Activated CD4-positive, alpha-beta T cell treated with anti-CD3 and anti-CD28 coated beads, Interleukin-2, amount 50 U/mL, for 24 hours (primary cell): ENCODE data around the gene NCKIPSD.

Source experiments
- DNase-seq, 2 donors: peaks; one replicate each; pipeline ENCODE4 v3.0.0-alpha.2; 2020; ENCODE audit warnings: low read depth in 1 of 2, low spot score in 1 of 2

NCKIPSD gene

DNA sequence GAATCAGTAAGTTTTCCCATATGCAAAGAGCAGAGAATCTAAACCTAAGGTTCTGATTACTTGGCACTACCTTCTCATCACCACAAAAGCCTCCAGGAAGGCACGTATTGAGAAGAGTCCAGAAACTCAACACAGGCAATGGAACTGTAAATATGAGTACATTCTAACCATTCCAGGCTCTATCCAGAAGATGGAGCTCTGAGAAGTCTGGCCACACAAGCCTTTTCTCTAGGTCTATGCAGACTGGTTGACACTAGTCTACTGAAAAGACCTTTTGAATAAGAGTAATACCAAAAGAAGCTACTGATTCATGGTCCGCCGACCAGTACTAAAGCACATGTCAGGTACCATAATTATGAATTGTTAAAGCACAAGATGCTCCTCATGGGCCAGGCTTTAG lies 12.2 kb upstream of the NCKIPSD start:
- DNase-seq: no peak

DNA sequence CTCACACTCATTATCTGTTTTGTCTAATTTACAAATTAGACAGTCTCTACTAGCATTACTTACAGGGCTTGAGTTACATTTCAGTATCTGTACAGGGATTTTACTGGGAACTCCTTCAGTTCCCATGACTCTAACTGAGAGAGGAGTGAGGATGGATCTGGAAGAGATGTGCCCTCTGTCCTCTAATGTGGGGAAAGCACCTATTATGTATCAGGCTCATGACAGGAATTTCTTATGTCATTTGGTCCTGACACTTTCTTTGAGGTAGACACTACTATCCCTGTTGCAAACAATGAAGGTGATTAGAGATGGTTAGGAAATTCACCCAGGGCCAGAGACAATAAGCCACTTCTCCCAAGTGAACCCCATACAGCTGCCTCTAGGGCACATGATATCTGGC lies 10.9 kb upstream of the NCKIPSD start:
- no peak for DNase-seq

- no peak for DNase-seq
These were observed 10.4 kb upstream of the NCKIPSD start for GRCh38 chr3:48696156-48696555.

DNA sequence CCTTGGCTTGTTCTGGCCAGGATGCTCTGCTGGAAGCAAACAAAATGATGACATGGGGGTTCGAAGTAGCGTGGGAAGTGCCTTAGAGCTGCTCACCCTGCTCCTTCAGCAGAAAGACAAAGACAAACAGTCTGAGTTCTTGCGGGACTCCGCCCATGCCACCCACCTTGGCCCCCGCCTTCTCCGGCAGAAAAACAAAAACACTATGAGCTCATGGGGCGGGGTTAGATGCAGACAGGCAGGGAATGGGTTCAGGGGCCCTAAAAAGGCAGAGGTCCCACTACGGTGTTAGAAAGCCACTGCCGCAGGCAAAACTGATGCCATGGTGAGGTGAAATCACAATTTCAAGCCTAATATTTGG lies 9.7 kb upstream of the NCKIPSD start:
- DNase-seq: no peak

DNA sequence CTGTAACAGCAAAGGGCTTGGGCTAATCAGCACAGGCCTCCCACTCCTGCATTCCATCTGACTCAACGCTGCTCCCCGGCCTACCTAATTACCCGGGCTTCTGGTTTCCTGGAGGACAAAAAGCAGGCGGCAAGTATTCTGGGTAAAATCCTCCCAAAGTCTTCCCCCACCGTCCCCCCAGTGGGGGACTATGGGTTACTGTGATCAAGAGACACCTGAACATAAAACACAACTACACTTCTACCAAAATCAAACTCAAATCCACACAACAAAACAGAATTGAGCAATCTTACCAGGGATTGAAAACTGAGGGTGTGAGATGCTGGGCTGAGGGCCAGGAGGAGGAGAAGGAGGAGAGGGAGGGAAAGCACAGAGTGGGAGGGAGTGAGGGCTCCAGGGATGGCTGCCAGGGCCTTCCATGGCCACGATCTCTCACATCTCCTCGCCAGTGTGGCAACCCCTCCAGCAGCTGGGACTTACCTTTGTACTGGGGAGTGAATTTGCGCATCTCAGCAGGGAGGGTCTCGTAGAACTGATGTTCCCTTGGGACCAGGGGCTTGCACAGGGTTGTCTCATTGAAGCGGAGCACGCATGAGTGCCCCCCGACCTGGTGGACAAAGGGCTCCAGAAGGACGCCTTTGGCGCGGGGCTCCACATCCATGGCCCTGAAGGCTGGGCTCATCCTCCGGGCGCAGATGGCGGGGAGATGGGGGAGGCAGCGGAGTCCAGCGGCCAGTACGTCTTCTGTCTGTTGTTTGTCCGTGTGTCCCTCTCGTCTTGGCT lies 9.1 kb upstream of the NCKIPSD start:
- DNase-seq: no peak

- DNase-seq: no peak
These were observed 8.1 kb upstream of the NCKIPSD start for GRCh38 chr3:48693826-48694225.

DNA sequence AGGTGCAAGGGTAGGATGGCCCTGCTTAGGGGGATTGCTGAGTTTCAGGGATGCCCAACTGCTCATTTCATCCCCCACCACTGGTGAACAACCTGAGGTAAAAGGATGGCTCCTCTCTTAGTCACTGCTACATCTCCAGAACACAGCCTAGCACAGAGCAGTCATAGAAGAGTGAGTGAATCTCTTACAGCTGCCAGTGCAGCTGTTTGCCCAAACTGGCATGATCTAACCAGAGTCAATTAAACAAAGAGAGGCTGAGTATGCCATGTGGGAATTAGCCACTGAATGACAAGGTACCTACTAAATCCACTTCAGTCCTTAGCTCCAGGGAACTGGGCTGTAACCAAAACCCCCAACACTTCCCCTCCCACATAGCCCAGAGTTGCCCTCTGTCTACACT lies 6.8 kb upstream of the NCKIPSD start:
- DNase-seq: no peak

GRCh38 chr3:48690846-48691458 lies 5.2 kb upstream of the NCKIPSD start:
- DNase-seq: no peak

GRCh38 chr3:48689384-48689783 lies 3.7 kb upstream of the NCKIPSD start:
- DNase-seq: no peak

- DNase-seq: no peak
These were observed 3.0 kb upstream of the NCKIPSD start for GRCh38 chr3:48688737-48689075.

DNA sequence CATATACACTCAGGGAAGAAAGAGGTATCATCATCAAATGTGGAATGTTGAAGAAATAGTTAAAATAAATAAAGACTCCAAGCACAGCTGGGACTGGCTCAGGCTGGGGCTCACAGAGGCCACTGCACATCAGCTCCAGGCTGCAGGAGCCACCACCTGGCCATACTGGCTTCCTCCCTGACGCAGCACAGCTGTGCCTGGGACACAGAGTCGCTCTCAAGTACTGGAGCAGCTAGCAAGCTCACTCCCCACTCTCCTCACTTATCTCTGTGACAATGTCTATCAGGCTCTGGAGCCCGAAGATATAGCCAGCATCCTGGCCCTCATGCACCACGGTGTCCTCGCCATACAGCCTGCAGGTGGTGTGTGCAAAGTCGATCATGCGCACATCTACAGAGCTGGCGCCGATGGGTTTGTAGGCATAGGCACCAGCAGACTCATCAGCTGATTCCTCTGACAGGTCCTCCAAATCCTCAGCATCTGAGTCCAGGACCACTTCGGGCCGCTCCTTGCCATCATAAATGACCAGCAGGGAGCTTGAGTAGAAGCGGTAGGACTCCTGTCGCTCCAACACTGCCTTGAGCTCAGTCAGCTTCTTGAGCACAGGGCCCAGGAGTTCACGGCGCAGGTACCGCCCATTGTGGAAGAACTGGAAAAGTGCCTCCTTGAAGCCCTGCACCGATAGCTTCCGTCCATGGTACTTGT lies 2.5 kb upstream of the NCKIPSD start:
- DNase-seq: no peak

- DNase-seq: no peak
These were observed 1.5 kb upstream of the NCKIPSD start for GRCh38 chr3:48687220-48687678.

GRCh38 chr3:48686538-48687219 lies 964 bp upstream of the NCKIPSD start:
- DNase-seq: no peak

GRCh38 chr3:48685293-48685602 lies 467 bp downstream of the NCKIPSD start:
- no peak for DNase-seq

DNA sequence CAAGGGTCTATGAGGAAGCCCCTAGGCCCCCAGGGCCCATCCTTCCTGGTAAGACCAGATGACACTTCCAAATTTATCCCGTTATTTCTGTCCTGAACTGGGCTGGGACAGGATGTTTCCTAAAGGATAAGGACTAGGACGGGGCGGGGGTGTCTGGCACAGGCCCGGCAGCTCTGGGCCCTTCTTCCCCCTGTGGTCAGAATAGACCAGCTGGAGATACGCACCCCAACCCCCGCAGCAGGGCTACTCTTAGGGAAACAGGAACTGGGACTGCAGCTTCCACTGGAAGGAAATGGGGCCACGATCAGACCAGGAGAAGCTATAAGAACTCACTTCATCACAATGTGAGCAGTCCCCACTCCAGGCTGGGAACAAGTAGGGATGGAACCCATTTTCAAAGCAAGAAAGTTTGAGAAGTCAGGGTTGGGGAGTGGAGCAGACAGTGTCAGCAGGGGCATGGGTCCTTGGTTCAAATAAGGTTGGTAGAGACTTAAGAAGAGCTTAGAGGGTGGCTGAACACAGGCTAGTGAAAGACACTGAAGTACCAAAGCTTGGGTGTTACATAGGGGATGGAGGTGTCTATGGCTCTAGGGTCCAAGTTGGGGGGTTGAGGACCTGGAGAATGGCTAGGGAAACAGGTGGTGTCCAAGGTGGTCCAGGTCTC lies 1.1 kb downstream of the NCKIPSD start:
- DNase-seq: no peak

DNA sequence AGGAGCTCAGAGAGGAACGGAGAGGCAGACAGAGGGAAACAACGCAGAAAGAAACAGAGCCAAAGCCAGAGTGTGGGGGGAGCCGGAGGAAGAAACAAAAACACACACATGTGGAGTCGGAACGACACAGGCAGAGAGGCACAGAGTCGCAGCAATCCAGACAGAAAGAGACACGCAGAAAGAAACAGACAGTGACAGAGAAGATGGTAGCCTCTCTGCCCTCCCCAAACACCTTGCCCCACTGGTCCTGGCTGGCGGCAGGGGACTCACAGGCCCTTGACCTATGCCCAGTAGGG lies 1.7 kb downstream of the NCKIPSD start:
- DNase-seq: no peak

- no peak for DNase-seq
These were observed 2.9 kb downstream of the NCKIPSD start for GRCh38 chr3:48682786-48683185.

- DNase-seq: no peak
These were observed 3.6 kb downstream of the NCKIPSD start for GRCh38 chr3:48681974-48682610.

DNA sequence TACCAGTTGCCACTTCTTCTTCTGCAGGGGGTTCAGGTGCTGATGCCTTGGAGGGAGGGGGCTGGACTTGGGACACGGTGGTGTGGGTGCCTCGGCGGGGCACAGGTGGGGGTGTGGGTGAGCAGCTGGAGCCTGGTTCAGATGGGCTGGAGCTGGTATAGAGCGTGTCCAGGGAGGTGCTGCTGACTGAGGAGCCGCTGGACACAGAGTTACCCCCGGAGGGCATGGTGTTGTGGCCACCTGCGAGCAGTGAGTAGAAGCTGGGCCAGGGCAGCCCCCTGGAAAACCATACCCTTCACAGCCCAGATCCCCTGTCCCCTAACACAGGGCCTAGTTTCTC lies 4.2 kb downstream of the NCKIPSD start:
- DNase-seq: no peak

DNA sequence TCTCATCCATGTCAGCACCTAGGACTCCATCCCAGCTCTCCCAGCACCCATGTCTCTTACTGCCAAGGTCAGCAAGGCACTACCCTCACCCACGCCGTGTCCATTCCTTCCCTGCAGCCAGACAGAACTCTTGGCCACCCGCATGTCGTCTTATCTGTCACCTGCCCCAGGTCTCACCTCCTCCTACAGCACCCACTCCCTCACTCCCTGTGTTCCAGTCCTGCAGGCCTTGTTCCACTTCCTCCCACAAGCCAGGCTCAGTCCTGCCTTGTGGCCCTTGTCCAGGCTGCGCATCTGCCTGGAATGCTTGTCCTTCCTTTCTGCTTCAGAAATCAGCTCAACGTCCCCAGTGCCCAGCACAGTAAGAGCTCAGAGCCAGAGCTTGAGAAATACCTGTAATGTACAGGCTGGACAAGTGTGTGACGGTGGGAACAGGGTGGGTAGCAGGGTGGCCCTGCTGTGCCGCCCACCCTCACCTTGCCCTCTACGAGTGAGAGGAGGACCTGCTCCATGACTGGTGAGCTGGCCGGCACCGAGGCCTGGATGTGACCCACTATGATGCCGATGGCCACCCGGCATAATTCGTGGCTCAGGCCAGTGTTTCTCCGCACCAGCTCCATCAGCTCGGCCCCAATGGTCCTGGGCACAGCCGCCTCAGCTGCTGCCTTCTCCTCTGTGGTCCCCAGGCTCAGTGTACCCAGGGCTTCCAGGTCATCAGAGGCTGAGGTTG lies 4.7 kb downstream of the NCKIPSD start:
- DNase-seq: no peak
